AG10803 (cell line): ENCODE measurements around the gene GPN1.
A peak's percentile ranks its signal among the peaks of the same experiment; 100 is the strongest.

Experiments
- DNase-seq: peaks from one replicate; pipeline ENCODE4 v3.0.0; 2010; ENCODE audit warnings: low read depth
- H3K4me3 ChIP-seq: 2 replicates; pipeline ENCODE4 v1.5.1; 2011; ENCODE audit warnings: mild to moderate bottlenecking, low read length, control low read depth
- CTCF ChIP-seq: conservative IDR thresholded peaks from 2 replicates; pipeline ENCODE4 v1.5.1; 2011; ENCODE audit warnings: mild to moderate bottlenecking, low read length, control low read depth, inconsistent platforms

The GPN1 gene

GRCh38 chr2:27647737-27648136, 18.9 kb downstream of the GPN1 start:
- H3K4me3 ChIP-seq = no peak overlapping the region
- no peak for DNase-seq
- TF ChIP-seq CTCF = no peak

GRCh38 chr2:27651056-27651455, 22.2 kb downstream of the GPN1 start:
- DNase-seq = no peak
- H3K4me3 ChIP-seq = no peak overlapping the region
- no peak for TF ChIP-seq CTCF

- H3K4me3 ChIP-seq = no peak overlapping the region
- TF ChIP-seq CTCF = no peak
- DNase-seq = no peak
These were observed 23.5 kb downstream of the GPN1 start for GRCh38 chr2:27652341-27652740.

GRCh38 chr2:27652790-27653189, 23.9 kb downstream of the GPN1 start:
- no peak for TF ChIP-seq CTCF
- H3K4me3 ChIP-seq = no peak overlapping the region
- DNase-seq = no peak

- TF ChIP-seq CTCF = no peak
- DNase-seq = no peak
- no peak overlapping the region for H3K4me3 ChIP-seq
These were observed 24.5 kb downstream of the GPN1 start for GRCh38 chr2:27653397-27653796.

- H3K4me3 ChIP-seq = no peak overlapping the region
- no peak for TF ChIP-seq CTCF
- peak; percentile 2 for DNase-seq
These were observed 26.5 kb downstream of the GPN1 start for GRCh38 chr2:27655155-27655951.

GRCh38 chr2:27661371-27661770, 32.5 kb downstream of the GPN1 start:
- H3K4me3 ChIP-seq = no peak overlapping the region
- TF ChIP-seq CTCF = no peak
- DNase-seq = no peak
